Breast epithelium (tissue), 3 donors: ENCODE data around the gene EBPL.

Experiments used
- CTCF ChIP-seq, 3 donors: fragments of 450-650 bp; IDR thresholded peaks; one replicate each; pipeline ENCODE4 v1.5.1; 2016 to 2017; ENCODE audit warnings: antibody characterized with exemption in 3 of 3, mild to moderate bottlenecking in 3 of 3, moderate library complexity in 3 of 3
- POLR2A ChIP-seq: fragments of 450-650 bp; IDR thresholded peaks from one replicate; pipeline ENCODE4 v1.6.1; 2016; ENCODE audit warnings: antibody characterized with exemption, mild to moderate bottlenecking, moderate library complexity

GRCh38 chr13:49693191-49693733 is 2.0 kb upstream of the EBPL start:
- TF ChIP-seq CTCF (IDR thresholded peaks at IDR 0.05), result no peak
- no peak for TF ChIP-seq POLR2A
